ENCODE results near the gene STRN4.

Gene STRN4

GRCh38 chr19:46698395-46699321 is 47.6 kb downstream of the STRN4 start:
- TF ChIP-seq CTCF (IDR thresholded peaks at IDR 0.05; ENCODE audit: low read depth, low read length, missing control alignments) = no peak
- DNase-seq (ENCODE audit: extremely low read depth, low read depth) = no peak
- H3K4me3 ChIP-seq (replicated peaks; ENCODE audit: low read depth, low read length) = no peak overlapping the region

DNA sequence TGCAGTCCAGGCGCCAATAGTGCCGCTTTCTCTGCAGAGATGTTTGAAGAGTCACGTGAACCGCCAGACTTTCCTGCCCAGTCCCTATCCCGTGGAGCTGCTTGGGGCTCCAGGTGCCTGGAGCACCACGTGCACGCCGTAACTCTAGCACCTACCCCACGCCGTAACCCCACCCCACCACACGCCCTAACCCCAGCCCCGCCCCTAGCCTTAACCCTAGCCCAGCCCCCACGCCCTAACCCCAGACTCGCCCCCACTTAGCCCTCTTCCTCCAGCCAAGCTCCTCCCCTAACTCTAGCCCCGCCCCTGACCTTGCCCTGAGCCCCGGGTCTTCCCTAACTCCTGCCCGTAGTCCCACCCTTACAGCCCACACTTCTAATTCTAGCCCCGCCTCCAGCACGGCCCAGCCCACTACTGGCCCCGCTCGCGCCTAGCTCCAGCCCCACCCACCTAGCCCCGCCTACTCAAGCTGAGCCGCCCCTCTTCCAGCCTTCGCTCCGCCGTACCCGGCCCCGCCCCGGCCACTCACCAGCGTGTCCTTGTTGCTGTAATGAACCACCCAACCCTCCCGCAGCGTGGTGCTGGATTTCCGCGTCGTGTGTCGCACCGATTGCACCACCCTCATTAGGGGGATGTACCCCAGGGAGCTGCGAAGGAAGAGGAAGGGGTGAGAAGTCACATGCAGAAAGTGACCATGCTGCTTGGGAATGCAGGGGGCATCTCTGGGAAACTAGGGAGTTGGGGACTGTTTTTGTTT is 48.9 kb downstream of the STRN4 start:
- TF ChIP-seq CTCF (IDR thresholded peaks at IDR 0.05; ENCODE audit: low read depth, low read length, missing control alignments) = no peak
- no peak overlapping the region for H3K4me3 ChIP-seq (replicated peaks; ENCODE audit: low read depth, low read length)
- DNase-seq (ENCODE audit: extremely low read depth, low read depth) = no peak

- TF ChIP-seq CTCF (IDR thresholded peaks at IDR 0.05; ENCODE audit: low read depth, low read length, missing control alignments) = no peak
- DNase-seq (ENCODE audit: extremely low read depth, low read depth) = no peak
- H3K4me3 ChIP-seq (replicated peaks; ENCODE audit: low read depth, low read length) = no peak overlapping the region
Observed at GRCh38 chr19:46696866-46697203, 49.4 kb downstream of the STRN4 start.

DNA sequence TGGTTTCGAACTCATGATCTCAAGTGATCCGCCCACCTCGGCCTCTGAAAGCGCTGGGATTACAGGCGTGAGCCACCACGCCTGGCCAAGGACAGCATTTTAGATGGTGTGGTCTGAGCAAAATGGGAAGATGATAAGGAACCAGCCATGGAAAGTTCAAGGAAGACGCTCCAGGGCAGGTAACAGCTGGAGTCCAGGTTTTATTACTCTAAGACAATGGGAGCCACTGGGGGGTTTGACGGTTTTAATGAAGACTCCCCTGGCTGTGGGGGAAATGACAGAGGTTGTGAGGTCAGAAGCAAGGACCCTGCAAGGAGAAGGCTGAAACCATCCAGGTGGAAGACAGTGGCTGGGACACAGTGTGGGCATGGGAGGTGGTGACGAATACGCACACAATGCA is 50.2 kb downstream of the STRN4 start:
- no peak for DNase-seq (ENCODE audit: extremely low read depth, low read depth)
- no peak overlapping the region for H3K4me3 ChIP-seq (replicated peaks; ENCODE audit: low read depth, low read length)
- TF ChIP-seq CTCF (IDR thresholded peaks at IDR 0.05; ENCODE audit: low read depth, low read length, missing control alignments) = no peak

DNA sequence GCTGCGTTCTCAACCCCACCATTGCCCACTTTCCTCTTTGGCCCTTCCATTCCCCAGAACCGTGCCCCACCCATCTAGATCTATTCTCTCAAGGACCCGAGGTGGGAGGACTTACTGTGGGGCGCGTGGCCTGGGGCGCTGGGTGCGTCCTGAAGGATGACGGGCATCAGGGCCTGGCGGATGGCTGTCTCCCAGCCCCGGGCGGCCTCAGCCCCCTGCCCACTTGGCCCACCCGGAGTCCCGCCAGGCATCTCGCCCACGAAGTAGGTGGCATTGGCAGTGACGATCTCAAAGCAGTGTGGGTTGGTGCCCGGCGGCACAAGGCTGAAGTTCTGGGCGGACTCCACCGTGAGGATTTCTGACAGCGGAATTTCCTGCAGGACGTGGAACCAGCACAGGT is 52.5 kb downstream of the STRN4 start:
- TF ChIP-seq CTCF (IDR thresholded peaks at IDR 0.05; ENCODE audit: low read depth, low read length, missing control alignments) = no peak
- no peak overlapping the region for H3K4me3 ChIP-seq (replicated peaks; ENCODE audit: low read depth, low read length)
- no peak for DNase-seq (ENCODE audit: extremely low read depth, low read depth)

DNA sequence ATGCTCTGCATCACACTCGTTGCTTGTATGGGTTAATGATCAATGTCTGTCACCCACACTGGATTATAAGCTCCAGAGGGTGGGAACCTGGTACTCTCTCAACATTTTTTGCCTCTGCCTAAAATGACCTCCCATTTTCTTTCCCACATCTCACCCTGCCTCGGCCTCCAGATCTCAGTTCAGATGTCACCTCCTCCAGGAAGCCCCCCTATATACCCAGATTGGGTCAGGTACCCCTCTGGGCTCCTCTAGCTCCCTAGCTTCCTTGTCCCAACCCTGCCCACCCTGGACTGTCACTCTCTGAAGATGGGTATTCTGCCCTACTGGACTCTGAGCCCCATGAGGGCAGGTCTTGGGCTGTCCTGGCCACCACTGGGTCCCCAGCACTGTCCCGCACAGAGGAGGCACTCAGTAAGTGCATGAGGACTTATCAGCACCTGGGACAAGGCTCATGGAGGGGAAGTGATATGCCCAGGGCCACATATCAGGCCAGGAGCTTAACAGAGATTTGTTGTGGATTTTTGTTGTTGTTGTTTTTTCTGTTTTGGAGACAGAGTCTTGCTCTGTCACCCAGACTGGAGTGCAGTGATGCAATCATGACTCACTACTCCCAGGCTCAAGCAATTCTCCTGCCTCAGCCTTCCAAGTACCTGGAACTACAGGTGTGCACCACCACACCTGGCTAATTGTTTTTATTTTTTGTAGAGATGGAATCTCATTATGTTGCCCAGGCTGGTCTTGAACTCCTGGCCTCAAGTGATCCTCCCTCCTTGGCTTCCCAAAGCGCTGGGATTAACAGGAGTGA is 53.1 kb downstream of the STRN4 start:
- no peak for DNase-seq (ENCODE audit: extremely low read depth, low read depth)
- H3K4me3 ChIP-seq (replicated peaks; ENCODE audit: low read depth, low read length) = no peak overlapping the region
- TF ChIP-seq CTCF (IDR thresholded peaks at IDR 0.05; ENCODE audit: low read depth, low read length, missing control alignments) = no peak
